ENCODE data around the gene IL13. TPM values are rescaled to one million over a fixed set of nuclear protein-coding genes. Genes with fewer than 3 reads are reported as not detected.

The IL13 gene
- total and polyA plus RNA-seq, 10 of the 15 experiments (the other 5 are each of a cell fraction or from before 2014, with no cell fraction given), result 0.06 to 0.40 (median 0.11) TPM; not detected in 6

DNA sequence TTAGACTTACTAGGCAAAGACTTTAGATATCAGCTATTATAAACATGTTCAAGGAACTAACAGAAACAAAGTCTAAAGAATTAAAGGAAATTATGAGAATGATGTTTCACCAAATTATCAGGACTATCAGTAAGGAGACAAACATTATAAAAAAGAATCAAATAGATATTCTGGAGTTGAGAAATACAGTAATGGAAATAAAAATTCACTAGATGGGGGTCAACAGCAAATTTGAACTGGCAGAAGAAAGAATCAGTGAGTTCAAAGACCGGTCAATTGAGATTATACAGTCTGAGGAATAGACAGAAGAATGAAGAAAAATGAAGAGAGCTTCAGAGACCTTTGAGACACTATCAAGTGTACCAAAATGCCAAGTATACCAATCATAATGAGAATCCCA is 9.6 kb upstream of the IL13 start:
- in situ Hi-C loops (cut with MboI), result no loop called here
- ChIA-PET CTCF (interaction anchor here (0.8 to 1.7 kb wide), 4 partner anchors 15 to 172 kb away, joined by 3 to 7 read pairs (median 5); no protein-coding TSS in a partner anchor), SMC1A (ENCODE audit: uncharacterized antibody, unreplicated experiment) (interaction anchor here (1.1 to 2.6 kb wide), 3 partner anchors 9 to 62 kb away, joined by 3 to 12 read pairs (median 3); no protein-coding TSS in a partner anchor), POLR2A (interaction anchor here (1.2 kb wide), 1 partner anchor 12 kb away, joined by 6 read pairs; no protein-coding TSS in a partner anchor), RAD21 (ENCODE audit: unreplicated experiment) (interaction anchor here (1.2 to 1.4 kb wide), 2 partner anchors 13 to 60 kb away, joined by 3 to 5 read pairs; no protein-coding TSS in a partner anchor)
- no peak overlapping the region for H3K4me2 ChIP-seq (ENCODE audit: control insufficient read depth, insufficient read depth)
- H3K79me2 ChIP-seq (ENCODE audit: control insufficient read depth, insufficient read depth, low read length), result no peaks in the 10 kb centered on the region
- intact Hi-C loops (cut with micrococcal nuclease; ENCODE audit: unreplicated experiment), result no loop called here
- ATAC-seq (no peak), FAIRE-seq (no peak), DNase-seq (ENCODE audit: low read depth, low spot score) (no peak)
- no peaks in the 10 kb centered on the region; the same call in 1 of the 3 replicates for H3K9me3 ChIP-seq (replicated peaks; ENCODE audit: control insufficient read depth, insufficient read depth, low read length)
- no peaks in the 10 kb centered on the region for H4K20me1 ChIP-seq (ENCODE audit: control insufficient read depth, insufficient read depth)
- H3K9ac ChIP-seq (ENCODE audit: control insufficient read depth, insufficient read depth, low read length), result no peak overlapping the region
- H3K4me3 ChIP-seq, result no peak overlapping the region
- peaks cover under 1 to 2% of the 10 kb centered on the region in 2 experiments; a peak in 2 of 4 replicates for H3K36me3 ChIP-seq (ENCODE audit: control insufficient read depth in 2 of 2, insufficient read depth in 2 of 2, low read length in 1 of 2)
- H3K27me3 ChIP-seq (replicated peaks in 1 of 2; ENCODE audit: control insufficient read depth in 2 of 2, insufficient read depth in 2 of 2, low read length in 1 of 2), result no peaks in the 10 kb centered on the region
- H3K4me1 ChIP-seq (ENCODE audit: control insufficient read depth, insufficient read depth, low read length), result no peaks in the 10 kb centered on the region
- no peak overlapping the region for H3K27ac ChIP-seq (ENCODE audit: control insufficient read depth, insufficient read depth)
- 100% methylated on average over 1 of the region's 1 CpG for WGBS (ENCODE audit: insufficient coverage, insufficient replicate concordance, low lambda C conversion rate, missing lambda C conversion rate)
- no peak overlapping the region for H2AFZ ChIP-seq (ENCODE audit: control insufficient read depth, low read depth, low read length)
- BruUV-seq (replicated peaks), result no TSS peak
- TF ChIP-seq, protein P1, sequence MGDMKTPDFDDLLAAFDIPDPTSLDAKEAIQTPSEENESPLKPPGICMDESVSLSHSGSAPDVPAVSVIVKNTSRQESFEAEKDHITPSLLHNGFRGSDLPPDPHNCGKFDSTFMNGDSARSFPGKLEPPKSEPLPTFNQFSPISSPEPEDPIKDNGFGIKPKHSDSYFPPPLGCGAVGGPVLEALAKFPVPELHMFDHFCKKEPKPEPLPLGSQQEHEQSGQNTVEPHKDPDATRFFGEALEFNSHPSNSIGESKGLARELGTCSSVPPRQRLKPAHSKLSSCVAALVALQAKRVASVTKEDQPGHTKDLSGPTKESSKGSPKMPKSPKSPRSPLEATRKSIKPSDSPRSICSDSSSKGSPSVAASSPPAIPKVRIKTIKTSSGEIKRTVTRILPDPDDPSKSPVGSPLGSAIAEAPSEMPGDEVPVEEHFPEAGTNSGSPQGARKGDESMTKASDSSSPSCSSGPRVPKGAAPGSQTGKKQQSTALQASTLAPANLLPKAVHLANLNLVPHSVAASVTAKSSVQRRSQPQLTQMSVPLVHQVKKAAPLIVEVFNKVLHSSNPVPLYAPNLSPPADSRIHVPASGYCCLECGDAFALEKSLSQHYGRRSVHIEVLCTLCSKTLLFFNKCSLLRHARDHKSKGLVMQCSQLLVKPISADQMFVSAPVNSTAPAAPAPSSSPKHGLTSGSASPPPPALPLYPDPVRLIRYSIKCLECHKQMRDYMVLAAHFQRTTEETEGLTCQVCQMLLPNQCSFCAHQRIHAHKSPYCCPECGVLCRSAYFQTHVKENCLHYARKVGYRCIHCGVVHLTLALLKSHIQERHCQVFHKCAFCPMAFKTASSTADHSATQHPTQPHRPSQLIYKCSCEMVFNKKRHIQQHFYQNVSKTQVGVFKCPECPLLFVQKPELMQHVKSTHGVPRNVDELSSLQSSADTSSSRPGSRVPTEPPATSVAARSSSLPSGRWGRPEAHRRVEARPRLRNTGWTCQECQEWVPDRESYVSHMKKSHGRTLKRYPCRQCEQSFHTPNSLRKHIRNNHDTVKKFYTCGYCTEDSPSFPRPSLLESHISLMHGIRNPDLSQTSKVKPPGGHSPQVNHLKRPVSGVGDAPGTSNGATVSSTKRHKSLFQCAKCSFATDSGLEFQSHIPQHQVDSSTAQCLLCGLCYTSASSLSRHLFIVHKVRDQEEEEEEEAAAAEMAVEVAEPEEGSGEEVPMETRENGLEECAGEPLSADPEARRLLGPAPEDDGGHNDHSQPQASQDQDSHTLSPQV (IDR thresholded peaks at IDR 0.05), result no peak
- TF ChIP-seq, protein P2, sequence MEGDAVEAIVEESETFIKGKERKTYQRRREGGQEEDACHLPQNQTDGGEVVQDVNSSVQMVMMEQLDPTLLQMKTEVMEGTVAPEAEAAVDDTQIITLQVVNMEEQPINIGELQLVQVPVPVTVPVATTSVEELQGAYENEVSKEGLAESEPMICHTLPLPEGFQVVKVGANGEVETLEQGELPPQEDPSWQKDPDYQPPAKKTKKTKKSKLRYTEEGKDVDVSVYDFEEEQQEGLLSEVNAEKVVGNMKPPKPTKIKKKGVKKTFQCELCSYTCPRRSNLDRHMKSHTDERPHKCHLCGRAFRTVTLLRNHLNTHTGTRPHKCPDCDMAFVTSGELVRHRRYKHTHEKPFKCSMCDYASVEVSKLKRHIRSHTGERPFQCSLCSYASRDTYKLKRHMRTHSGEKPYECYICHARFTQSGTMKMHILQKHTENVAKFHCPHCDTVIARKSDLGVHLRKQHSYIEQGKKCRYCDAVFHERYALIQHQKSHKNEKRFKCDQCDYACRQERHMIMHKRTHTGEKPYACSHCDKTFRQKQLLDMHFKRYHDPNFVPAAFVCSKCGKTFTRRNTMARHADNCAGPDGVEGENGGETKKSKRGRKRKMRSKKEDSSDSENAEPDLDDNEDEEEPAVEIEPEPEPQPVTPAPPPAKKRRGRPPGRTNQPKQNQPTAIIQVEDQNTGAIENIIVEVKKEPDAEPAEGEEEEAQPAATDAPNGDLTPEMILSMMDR (IDR thresholded peaks at IDR 0.05 in 2 of 3, conservative IDR thresholded peaks at IDR 0.05 in 1 of 3; ENCODE audit: control insufficient read depth in 2 of 3, extremely low read depth in 1 of 3, insufficient read depth in 1 of 3, low read depth in 3 of 3, low read length in 3 of 3), result no peak
- TF ChIP-seq, protein P3, sequence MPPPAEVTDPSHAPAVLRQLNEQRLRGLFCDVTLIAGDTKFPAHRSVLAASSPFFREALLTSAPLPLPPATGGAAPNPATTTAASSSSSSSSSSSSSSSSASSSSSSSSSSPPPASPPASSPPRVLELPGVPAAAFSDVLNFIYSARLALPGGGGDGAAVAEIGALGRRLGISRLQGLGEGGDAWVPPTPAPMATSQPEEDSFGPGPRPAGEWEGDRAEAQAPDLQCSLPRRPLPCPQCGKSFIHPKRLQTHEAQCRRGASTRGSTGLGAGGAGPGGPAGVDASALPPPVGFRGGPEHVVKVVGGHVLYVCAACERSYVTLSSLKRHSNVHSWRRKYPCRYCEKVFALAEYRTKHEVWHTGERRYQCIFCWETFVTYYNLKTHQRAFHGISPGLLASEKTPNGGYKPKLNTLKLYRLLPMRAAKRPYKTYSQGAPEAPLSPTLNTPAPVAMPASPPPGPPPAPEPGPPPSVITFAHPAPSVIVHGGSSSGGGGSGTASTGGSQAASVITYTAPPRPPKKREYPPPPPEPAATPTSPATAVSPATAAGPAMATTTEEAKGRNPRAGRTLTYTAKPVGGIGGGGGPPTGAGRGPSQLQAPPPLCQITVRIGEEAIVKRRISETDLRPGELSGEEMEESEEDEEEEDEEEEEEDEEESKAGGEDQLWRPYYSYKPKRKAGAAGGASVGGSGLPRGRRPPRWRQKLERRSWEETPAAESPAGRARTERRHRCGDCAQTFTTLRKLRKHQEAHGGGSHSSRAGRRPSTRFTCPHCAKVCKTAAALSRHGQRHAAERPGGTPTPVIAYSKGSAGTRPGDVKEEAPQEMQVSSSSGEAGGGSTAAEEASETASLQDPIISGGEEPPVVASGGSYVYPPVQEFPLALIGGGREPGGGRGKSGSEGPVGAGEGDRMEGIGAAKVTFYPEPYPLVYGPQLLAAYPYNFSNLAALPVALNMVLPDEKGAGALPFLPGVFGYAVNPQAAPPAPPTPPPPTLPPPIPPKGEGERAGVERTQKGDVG (CRISPR knock-in tag; IDR thresholded peaks at IDR 0.05), result no peak
- TF ChIP-seq EED (IDR thresholded peaks at IDR 0.05; ENCODE audit: low read depth) (no peak), SMAD5 (IDR thresholded peaks at IDR 0.05; ENCODE audit: low read depth) (no peak), RAD21 (IDR thresholded peaks at IDR 0.05; ENCODE audit: insufficient read depth, low read depth, low read length) (no peak), RBBP5 (conservative IDR thresholded peaks at IDR 0.05) (no peak), MXI1 (IDR thresholded peaks at IDR 0.05; ENCODE audit: low read depth, low read length) (no peak), PAX8 (IDR thresholded peaks at IDR 0.05) (no peak), NR2F1 (conservative IDR thresholded peaks at IDR 0.05) (no peak), DPF2 (IDR thresholded peaks at IDR 0.05) (no peak)
- TF ChIP-seq, protein P4, sequence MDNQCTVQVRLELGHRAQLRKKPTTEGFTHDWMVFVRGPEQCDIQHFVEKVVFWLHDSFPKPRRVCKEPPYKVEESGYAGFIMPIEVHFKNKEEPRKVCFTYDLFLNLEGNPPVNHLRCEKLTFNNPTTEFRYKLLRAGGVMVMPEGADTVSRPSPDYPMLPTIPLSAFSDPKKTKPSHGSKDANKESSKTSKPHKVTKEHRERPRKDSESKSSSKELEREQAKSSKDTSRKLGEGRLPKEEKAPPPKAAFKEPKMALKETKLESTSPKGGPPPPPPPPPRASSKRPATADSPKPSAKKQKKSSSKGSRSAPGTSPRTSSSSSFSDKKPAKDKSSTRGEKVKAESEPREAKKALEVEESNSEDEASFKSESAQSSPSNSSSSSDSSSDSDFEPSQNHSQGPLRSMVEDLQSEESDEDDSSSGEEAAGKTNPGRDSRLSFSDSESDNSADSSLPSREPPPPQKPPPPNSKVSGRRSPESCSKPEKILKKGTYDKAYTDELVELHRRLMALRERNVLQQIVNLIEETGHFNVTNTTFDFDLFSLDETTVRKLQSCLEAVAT (IDR thresholded peaks at IDR 0.05), result no peak

Measured in GM12878 (cell line).